Prostate gland (tissue), 2 donors: Measurements from ENCODE around the gene GRID1. TPM values are rescaled to one million over a fixed set of nuclear protein-coding genes. Genes with fewer than 3 reads are reported as not detected.

Source experiments
- DNase-seq: peaks from one replicate; pipeline ENCODE4 v3.0.0-alpha.2; 2019; ENCODE audit warnings: low spot score
- H3K27ac ChIP-seq, 2 donors: fragments of 200-600 bp; sonication (generic); 2 replicates each; pipeline ENCODE4 v1.5.1; 2017 to 2019
- H3K27me3 ChIP-seq: fragments of 200-600 bp; sonication (generic); replicated peaks from 2 replicates; pipeline ENCODE4 v1.5.1; 2019; ENCODE audit not compliant: insufficient read depth
- H3K36me3 ChIP-seq, 2 donors: fragments of 200-600 bp; sonication (generic); 1 replicate in 1 of 2; 2 replicates in 1 of 2; pipeline versions ENCODE4 v1.5.1 to v1.8.1; 2017 to 2019
- H3K4me1 ChIP-seq: fragments of 200-600 bp; sonication (generic); replicated peaks from 2 replicates; pipeline ENCODE4 v1.5.1; 2019
- H3K4me3 ChIP-seq, 2 donors: fragments of 200-600 bp; sonication (generic); 2 replicates each; pipeline ENCODE4 v1.5.1; 2017 to 2019
- H3K9me3 ChIP-seq: fragments of 200-600 bp; sonication (generic); 2 replicates; pipeline ENCODE4 v1.5.1; 2017
- POLR2A ChIP-seq: fragments of 450-650 bp; IDR thresholded peaks from one replicate; pipeline ENCODE4 v1.6.1; 2016; ENCODE audit warnings: antibody characterized with exemption, mild to moderate bottlenecking
- POLR2AphosphoS5 ChIP-seq: sonication (generic); formaldehyde crosslinking; IDR thresholded peaks from one replicate; pipeline ENCODE4 v1.6.1; 2017; ENCODE audit warnings: antibody characterized with exemption
- WGBS: methylation state at CpG from one replicate; pipeline ENCODE4 v1.1.5; 2018; 5-methylcytosine and 5-hydroxymethylcytosine counted together
- intact Hi-C: fragments of 100-400 bp; cut with DNase I; formaldehyde crosslinking; loops from one replicate; pipeline ENCODE4 v1.14.2; 2022
- total RNA-seq, 2 donors: library from RNA; depleted of rRNA; stranded (reverse); fragments of >200 nt; gene quantifications; one replicate each; pipeline ENCODE4 v1.1.0, GENCODE V29; 2016
- TF ChIP-seq, protein P1 (sequence below), 4 experiments: fragments of 200-600 bp in 2 of 4; fragments of 450-650 bp in 2 of 4; sonication (generic) in 2 of 4; IDR thresholded peaks; 1 replicate in 3 of 4; 2 replicates in 1 of 4; pipeline ENCODE4 v1.5.1; 2016 to 2019; ENCODE audit warnings: antibody characterized with exemption in 4 of 4, mild to moderate bottlenecking in 2 of 4, moderate library complexity in 2 of 4

GRID1 gene
- total RNA-seq, 2 donors from 2014 or later, result 1.0 to 10.0 TPM

DNA sequence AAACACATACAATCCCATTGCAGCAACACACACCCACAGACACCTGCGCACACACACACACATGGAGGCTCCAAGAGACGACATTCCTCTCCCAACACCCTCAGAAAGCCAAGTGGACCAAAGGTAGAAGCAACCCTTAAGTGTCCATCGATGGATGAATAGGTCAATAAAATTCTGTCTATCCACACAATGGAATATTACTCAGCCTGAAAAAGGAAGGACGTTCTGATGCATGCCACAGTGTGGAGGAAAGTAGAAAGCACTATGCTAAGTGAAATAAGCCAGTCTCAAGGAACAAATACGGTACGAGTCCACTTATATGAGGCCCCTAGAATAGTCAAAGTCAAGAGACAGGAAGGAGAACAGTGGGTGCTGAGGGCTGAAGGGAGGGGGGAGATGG, 174.4 kb downstream of the GRID1 start:
- no peaks in the 10 kb centered on the region for H3K4me1 ChIP-seq
- no peak for DNase-seq
- H3K36me3 ChIP-seq, result no peaks in the 10 kb centered on the region
- no peak overlapping the region for H3K27ac ChIP-seq
- H3K4me3 ChIP-seq, result no peak overlapping the region
- intact Hi-C loops, result no loop called here
- TF ChIP-seq, protein P1, sequence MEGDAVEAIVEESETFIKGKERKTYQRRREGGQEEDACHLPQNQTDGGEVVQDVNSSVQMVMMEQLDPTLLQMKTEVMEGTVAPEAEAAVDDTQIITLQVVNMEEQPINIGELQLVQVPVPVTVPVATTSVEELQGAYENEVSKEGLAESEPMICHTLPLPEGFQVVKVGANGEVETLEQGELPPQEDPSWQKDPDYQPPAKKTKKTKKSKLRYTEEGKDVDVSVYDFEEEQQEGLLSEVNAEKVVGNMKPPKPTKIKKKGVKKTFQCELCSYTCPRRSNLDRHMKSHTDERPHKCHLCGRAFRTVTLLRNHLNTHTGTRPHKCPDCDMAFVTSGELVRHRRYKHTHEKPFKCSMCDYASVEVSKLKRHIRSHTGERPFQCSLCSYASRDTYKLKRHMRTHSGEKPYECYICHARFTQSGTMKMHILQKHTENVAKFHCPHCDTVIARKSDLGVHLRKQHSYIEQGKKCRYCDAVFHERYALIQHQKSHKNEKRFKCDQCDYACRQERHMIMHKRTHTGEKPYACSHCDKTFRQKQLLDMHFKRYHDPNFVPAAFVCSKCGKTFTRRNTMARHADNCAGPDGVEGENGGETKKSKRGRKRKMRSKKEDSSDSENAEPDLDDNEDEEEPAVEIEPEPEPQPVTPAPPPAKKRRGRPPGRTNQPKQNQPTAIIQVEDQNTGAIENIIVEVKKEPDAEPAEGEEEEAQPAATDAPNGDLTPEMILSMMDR (IDR thresholded peaks at IDR 0.05), result no peak
- TF ChIP-seq POLR2AphosphoS5 (no peak), POLR2A (no peak)
- H3K27me3 ChIP-seq, result no peaks in the 10 kb centered on the region
- no peaks in the 10 kb centered on the region for H3K9me3 ChIP-seq
- WGBS, result 91% methylated on average over 6 of the region's 6 CpGs

DNA sequence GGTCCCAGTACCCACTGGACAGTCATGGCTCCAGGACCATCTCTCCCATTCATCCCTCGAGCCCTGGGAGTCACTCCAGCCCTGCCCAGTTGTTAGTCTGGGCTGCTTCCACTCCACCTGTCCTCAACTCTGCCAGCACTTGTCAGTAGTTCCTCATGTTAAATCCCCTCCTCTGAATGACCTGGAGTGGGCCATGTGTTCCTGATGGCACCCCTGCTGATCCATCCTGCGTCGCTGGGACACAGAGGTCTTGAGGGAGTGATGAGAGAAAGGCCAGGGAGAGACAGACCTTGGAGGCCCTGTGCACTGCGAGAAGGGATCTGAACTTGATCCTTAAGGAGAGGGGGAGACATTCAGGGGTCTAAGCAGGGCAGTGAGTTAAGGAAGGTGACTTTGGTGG, 174.9 kb downstream of the GRID1 start:
- no peak for TF ChIP-seq POLR2AphosphoS5
- no peak for TF ChIP-seq POLR2A
- TF ChIP-seq, protein P1 (IDR thresholded peaks at IDR 0.05), result no peak
- H3K27ac ChIP-seq, result no peak overlapping the region
- H3K4me1 ChIP-seq, result no peaks in the 10 kb centered on the region
- no peak for DNase-seq
- H3K27me3 ChIP-seq, result no peaks in the 10 kb centered on the region
- WGBS, result 74% methylated on average over 4 of the region's 4 CpGs
- H3K36me3 ChIP-seq, result no peaks in the 10 kb centered on the region
- intact Hi-C loops, result no loop called here
- H3K9me3 ChIP-seq, result no peaks in the 10 kb centered on the region
- no peak overlapping the region for H3K4me3 ChIP-seq

DNA sequence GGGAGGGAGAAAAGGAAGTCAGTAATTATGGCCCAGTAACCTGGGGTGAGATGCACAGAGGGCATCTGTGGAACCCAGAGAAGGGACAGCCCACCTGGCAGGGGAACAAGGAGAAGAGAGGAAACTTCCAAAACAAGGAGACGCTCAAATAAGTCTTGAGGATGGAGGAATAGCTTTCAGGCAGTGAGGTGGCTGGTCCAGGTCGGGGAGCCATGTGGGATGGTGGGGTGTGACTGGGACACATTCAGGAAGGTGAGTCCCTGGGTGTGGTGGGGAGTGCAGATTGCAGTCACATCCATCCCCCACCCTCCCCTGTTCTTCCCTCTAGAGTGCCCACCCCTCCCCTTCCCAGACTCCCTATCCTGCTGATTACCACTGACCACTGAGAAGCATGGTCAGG, 175.4 kb downstream of the GRID1 start:
- Histone ChIP-seq H3K4me1 (no peaks in the 10 kb centered on the region), H3K9me3 (no peaks in the 10 kb centered on the region), H3K4me3 (no peak overlapping the region), H3K36me3 (no peaks in the 10 kb centered on the region), H3K27me3 (no peaks in the 10 kb centered on the region), H3K27ac (no peak overlapping the region)
- no peak for DNase-seq
- WGBS, result 78% methylated on average over 2 of the region's 2 CpGs
- intact Hi-C loops, result no loop called here
- TF ChIP-seq, protein P1 (IDR thresholded peaks at IDR 0.05), result no peak
- TF ChIP-seq POLR2A, result no peak
- TF ChIP-seq POLR2AphosphoS5, result no peak

DNA sequence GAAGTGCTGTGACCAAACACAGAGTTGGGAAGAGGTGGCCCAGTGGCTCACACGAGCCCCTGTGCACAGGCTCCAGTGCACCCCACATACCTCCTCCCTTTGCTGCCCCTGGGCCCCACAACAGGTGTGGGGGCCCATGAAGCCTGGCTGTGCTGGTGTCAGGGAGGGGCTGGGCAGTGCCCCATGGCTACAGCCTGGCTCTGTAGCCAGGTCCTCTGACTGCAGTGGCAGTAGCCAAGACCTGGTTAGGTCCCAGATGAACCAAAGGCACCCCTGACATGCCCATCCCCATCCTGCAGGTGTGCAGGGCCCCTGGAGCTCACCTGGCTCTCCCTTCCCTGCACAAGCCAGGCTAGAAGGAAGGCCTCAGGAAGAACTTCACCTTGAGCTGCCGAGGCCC, 176.3 kb downstream of the GRID1 start:
- TF ChIP-seq POLR2A (no peak), POLR2AphosphoS5 (no peak)
- TF ChIP-seq, protein P1 (IDR thresholded peaks at IDR 0.05), result no peak
- H3K4me3 ChIP-seq, result no peak overlapping the region
- no peaks in the 10 kb centered on the region for H3K9me3 ChIP-seq
- H3K36me3 ChIP-seq, result no peaks in the 10 kb centered on the region
- WGBS, result 83% methylated on average over 2 of the region's 2 CpGs
- no peak overlapping the region for H3K27ac ChIP-seq
- H3K27me3 ChIP-seq, result no peaks in the 10 kb centered on the region
- no peaks in the 10 kb centered on the region for H3K4me1 ChIP-seq
- DNase-seq, result no peak
- intact Hi-C loops, result no loop called here

DNA sequence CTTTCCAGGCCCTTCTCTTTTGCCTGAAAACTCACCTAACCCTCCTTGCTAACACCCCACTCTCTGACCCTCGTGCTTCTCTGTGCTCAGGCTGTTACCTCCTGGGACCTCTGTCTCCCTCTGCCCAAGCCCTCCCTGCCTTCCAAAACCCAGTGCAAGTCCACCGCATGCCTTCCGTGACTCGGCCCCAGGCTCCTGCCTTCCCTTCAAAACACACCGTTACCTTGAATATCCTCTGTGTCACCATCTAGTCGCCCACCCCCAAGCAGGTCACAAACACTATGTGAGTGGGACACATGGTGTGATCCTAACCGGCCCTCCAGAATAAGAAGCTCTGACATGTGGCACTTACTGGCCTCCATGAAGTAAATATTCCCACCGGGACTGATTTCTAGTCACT, 176.7 kb downstream of the GRID1 start:
- intact Hi-C loops, result no loop called here
- no peak overlapping the region for H3K27ac ChIP-seq
- H3K36me3 ChIP-seq, result no peaks in the 10 kb centered on the region
- no peaks in the 10 kb centered on the region for H3K27me3 ChIP-seq
- WGBS, result 81% methylated on average over 8 of the region's 8 CpGs
- H3K4me1 ChIP-seq, result no peaks in the 10 kb centered on the region
- no peak for DNase-seq
- no peak overlapping the region for H3K4me3 ChIP-seq
- TF ChIP-seq POLR2AphosphoS5 (no peak), POLR2A (no peak)
- TF ChIP-seq, protein P1 (IDR thresholded peaks at IDR 0.05), result no peak
- no peaks in the 10 kb centered on the region for H3K9me3 ChIP-seq
